Loucy (cell line): ENCODE results near the gene TDP1.
"Not testable (repeated sequence)": the region's sequence is repeated elsewhere in the genome, so short reads cannot be mapped to it uniquely, and the experiment has no call there.

ENCODE experiments used
- H2AFZ ChIP-seq: fragments of 200-600 bp; sonication (generic); 2 replicates; pipeline ENCODE4 v1.6.0; 2016; ENCODE audit warnings: antibody characterized with exemption, mild to moderate bottlenecking, low read length, moderate library complexity
- H3F3A ChIP-seq: fragments of 200-600 bp; 2 replicates; pipeline ENCODE4 v1.6.0; 2016; ENCODE audit warnings: antibody characterized with exemption, low read depth, mild to moderate bottlenecking
- H3K27me3 ChIP-seq: fragments of 200-600 bp; sonication (generic); 2 replicates; pipeline ENCODE4 v1.6.1; 2014; ENCODE audit warnings: low read length, mild to moderate bottlenecking; ENCODE audit not compliant: insufficient read depth, poor library complexity, severe bottlenecking
- H3K36me3 ChIP-seq: fragments of 200-600 bp; sonication (generic); 2 replicates; pipeline ENCODE4 v1.6.1; 2016; ENCODE audit warnings: low read length; ENCODE audit not compliant: insufficient read depth
- H3K4me1 ChIP-seq: fragments of 200-600 bp; sonication (generic); 2 replicates; pipeline ENCODE4 v1.5.1; 2014; ENCODE audit warnings: low read length, mild to moderate bottlenecking; ENCODE audit not compliant: insufficient read depth, poor library complexity, severe bottlenecking
- H3K4me2 ChIP-seq: fragments of 200-600 bp; sonication (generic); 2 replicates; pipeline ENCODE4 v1.6.0; 2014; ENCODE audit warnings: antibody characterized with exemption, low read length, low read depth, mild to moderate bottlenecking; ENCODE audit not compliant: poor library complexity, severe bottlenecking
- H3K4me3 ChIP-seq: fragments of 200-600 bp; sonication (generic); 2 replicates; pipeline ENCODE4 v1.5.1; 2014; ENCODE audit warnings: low read length, mild to moderate bottlenecking, mixed read lengths; ENCODE audit not compliant: poor library complexity, severe bottlenecking
- H3K79me2 ChIP-seq: fragments of 200-600 bp; sonication (generic); 2 replicates; pipeline ENCODE4 v1.6.1; 2014; ENCODE audit warnings: low read length; ENCODE audit not compliant: insufficient read depth
- H3K9ac ChIP-seq: fragments of 200-600 bp; sonication (generic); 2 replicates; pipeline ENCODE4 v1.6.0; 2014; ENCODE audit warnings: mild to moderate bottlenecking, low read depth, low read length, moderate library complexity; ENCODE audit not compliant: poor library complexity, severe bottlenecking
- H3K9me2 ChIP-seq: fragments of 200-600 bp; sonication (generic); replicated peaks from 2 replicates; pipeline ENCODE4 v1.6.1; 2016; ENCODE audit warnings: low read depth, low read length, mixed read lengths
- H3K9me3 ChIP-seq: fragments of 200-600 bp; sonication (generic); 2 replicates; pipeline ENCODE4 v1.6.1; 2014; ENCODE audit warnings: mild to moderate bottlenecking, antibody characterized with exemption, low read length, low read depth; ENCODE audit not compliant: insufficient read depth
- H4K20me1 ChIP-seq: fragments of 200-600 bp; sonication (generic); 2 replicates; pipeline ENCODE4 v1.6.0; 2014; ENCODE audit warnings: antibody characterized with exemption, low read length, mild to moderate bottlenecking; ENCODE audit not compliant: insufficient read depth, poor library complexity, severe bottlenecking
- CTCF ChIP-seq: fragments of 200-600 bp; sonication (generic); conservative IDR thresholded peaks from 2 replicates; pipeline ENCODE4 v1.5.1; 2014; ENCODE audit warnings: mild to moderate bottlenecking, antibody characterized with exemption, low read length
- EZH2phosphoT487 ChIP-seq: fragments of 200-600 bp; IDR thresholded peaks from 2 replicates; pipeline ENCODE4 v1.6.1; 2018; ENCODE audit warnings: antibody characterized with exemption, mild to moderate bottlenecking, moderate library complexity, borderline replicate concordance

Gene TDP1

DNA sequence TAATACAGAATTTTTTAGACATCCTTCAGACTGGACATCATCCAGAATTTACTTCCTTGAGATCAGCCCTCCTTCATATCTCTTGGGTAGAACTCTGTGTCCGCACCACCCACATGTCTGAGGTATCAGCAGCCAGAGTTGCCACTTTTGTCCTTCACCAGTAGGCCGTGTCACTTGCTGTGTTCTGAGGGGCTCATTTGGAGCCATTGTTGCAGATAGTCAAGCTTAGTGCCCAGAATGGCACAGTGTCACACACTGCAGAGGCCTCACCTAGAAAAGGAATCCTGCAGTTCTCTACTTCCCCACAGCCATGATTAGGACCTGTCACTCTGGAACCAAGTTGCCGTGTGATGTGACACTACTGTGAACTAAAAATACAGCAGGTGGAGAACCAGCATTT lies 69.2 kb downstream of the TDP1 start:
- Histone ChIP-seq H3K9ac (no peak overlapping the region), H3K4me3 (no peak overlapping the region), H3K27me3 (no peaks in the 10 kb centered on the region), H3K9me2 (no peaks in the 10 kb centered on the region), H3K79me2 (no peaks in the 10 kb centered on the region), H3K4me1 (no peaks in the 10 kb centered on the region), H3K4me2 (no peak overlapping the region), H3K36me3 (peaks cover 42% of the 10 kb centered on the region; the same call in 1 of the 2 replicates), H2AFZ (no peak overlapping the region), H4K20me1 (no peaks in the 10 kb centered on the region), H3F3A (no peaks in the 10 kb centered on the region), H3K9me3 (no peaks in the 10 kb centered on the region)
- TF ChIP-seq CTCF: no peak
- TF ChIP-seq EZH2phosphoT487: no peak

- not testable (repeated sequence) for H2AFZ ChIP-seq, H3K4me2 ChIP-seq, H3K79me2 ChIP-seq, H3F3A ChIP-seq, H3K27me3 ChIP-seq, H3K4me3 ChIP-seq, H4K20me1 ChIP-seq, H3K9me2 ChIP-seq, H3K9me3 ChIP-seq, H3K9ac ChIP-seq, H3K4me1 ChIP-seq
- peaks cover 32% of the 10 kb centered on the region; the same call in 1 of the 2 replicates for H3K36me3 ChIP-seq
These were observed 70.9 kb downstream of the TDP1 start for GRCh38 chr14:90026608-90027007.

- Histone ChIP-seq H4K20me1 (no peaks in the 10 kb centered on the region), H3K27me3 (no peaks in the 10 kb centered on the region), H3K9ac (no peak overlapping the region), H3K36me3 (peaks cover 32% of the 10 kb centered on the region; the same call in 1 of the 2 replicates), H2AFZ (no peak overlapping the region), H3K4me2 (no peak overlapping the region), H3K4me1 (no peaks in the 10 kb centered on the region), H3F3A (no peaks in the 10 kb centered on the region), H3K9me3 (no peaks in the 10 kb centered on the region), H3K4me3 (no peak overlapping the region), H3K79me2 (no peaks in the 10 kb centered on the region), H3K9me2 (no peaks in the 10 kb centered on the region)
- TF ChIP-seq CTCF: no peak
- no peak for TF ChIP-seq EZH2phosphoT487
These were observed 72.1 kb downstream of the TDP1 start for GRCh38 chr14:90027842-90028241.

DNA sequence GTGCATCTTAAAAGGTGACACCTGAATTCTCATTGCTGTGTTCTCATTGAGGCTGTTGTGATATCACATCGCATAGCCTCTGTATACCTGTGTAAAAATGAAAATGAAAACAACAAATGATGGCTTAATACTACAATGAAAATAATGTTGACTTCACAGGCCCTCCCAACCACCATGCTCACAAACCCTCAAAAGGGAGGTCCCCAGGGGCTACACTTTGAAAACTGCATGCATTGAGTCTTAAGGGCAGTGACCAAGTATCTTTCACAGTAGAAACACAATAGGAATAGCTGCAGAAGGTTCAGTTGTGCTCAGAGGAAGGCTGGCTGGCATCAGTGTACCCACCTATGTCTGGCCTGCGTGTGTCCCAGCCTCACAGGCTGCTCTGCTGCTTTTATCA lies 78.4 kb downstream of the TDP1 start:
- TF ChIP-seq CTCF (no peak), EZH2phosphoT487 (no peak)
- Histone ChIP-seq H3K4me3 (no peak overlapping the region), H3K9me2 (no peaks in the 10 kb centered on the region), H2AFZ (no peak overlapping the region), H3F3A (no peaks in the 10 kb centered on the region), H4K20me1 (no peaks in the 10 kb centered on the region), H3K79me2 (no peaks in the 10 kb centered on the region), H3K36me3 (peaks cover 43% of the 10 kb centered on the region; the same call in 1 of the 2 replicates), H3K27me3 (no peaks in the 10 kb centered on the region), H3K4me2 (no peak overlapping the region), H3K9ac (no peak overlapping the region), H3K4me1 (no peaks in the 10 kb centered on the region), H3K9me3 (no peaks in the 10 kb centered on the region)
